ENCODE data around the gene VAC14. TPM values are rescaled to one million over a fixed set of nuclear protein-coding genes. Genes with fewer than 3 reads are reported as not detected.

The VAC14 gene
- total and polyA plus RNA-seq, 2 experiments from 2014 or later, result 42.3 to 77.7 TPM

GRCh38 chr16:70803319-70803718 lies 2.4 kb upstream of the VAC14 start:
- Mint-ChIP-seq H3K27ac (no peak overlapping the region), H3K4me3 (no peak overlapping the region), H3K27me3 (ENCODE audit: insufficient read depth, low read depth, poor library complexity) (peaks cover 6% of the 10 kb centered on the region), H3K9me3 (no peaks in the 10 kb centered on the region), H3K4me1 (peaks cover 16% of the 10 kb centered on the region), H3K36me3 (ENCODE audit: low read depth) (no peaks in the 10 kb centered on the region)
- peaks cover 10% of the 10 kb centered on the region; the same call in 1 of the 2 replicates for H4K20me1 ChIP-seq (replicated peaks; ENCODE audit: insufficient read depth)
- no peak overlapping the region for H3K4me2 ChIP-seq
- peaks cover 14% of the 10 kb centered on the region for H3K4me1 ChIP-seq (ENCODE audit: insufficient read depth)
- H3K4me3 ChIP-seq, result no peak overlapping the region
- H3K79me2 ChIP-seq (replicated peaks; ENCODE audit: insufficient read depth), result peaks cover 24% of the 10 kb centered on the region
- no peaks in the 10 kb centered on the region for H3K36me3 ChIP-seq (ENCODE audit: insufficient read depth)
- H3F3A ChIP-seq (replicated peaks; ENCODE audit: low read depth), result 0 out of 2 replicates have a peak, but pooled peaks cover 5% of the 10 kb centered on the region
- TF ChIP-seq ETS1 (IDR thresholded peaks at IDR 0.05) (no peak), EZH2phosphoT487 (IDR thresholded peaks at IDR 0.05; ENCODE audit: unreplicated experiment) (no peak), NANOG (IDR thresholded peaks at IDR 0.05; ENCODE audit: borderline replicate concordance) (no peak), REST (IDR thresholded peaks at IDR 0.05; ENCODE audit: unreplicated experiment) (no peak), ZNF114 (CRISPR knock-in tag; IDR thresholded peaks at IDR 0.05) (no peak), EZH2 (IDR thresholded peaks at IDR 0.05; ENCODE audit: low read depth, unreplicated experiment) (no peak), ZNF331 (CRISPR knock-in tag; IDR thresholded peaks at IDR 0.05; ENCODE audit: low read depth) (no peak), CREB1 (CRISPR knock-in tag; IDR thresholded peaks at IDR 0.05; ENCODE audit: low read depth) (no peak), POLR2AphosphoS5 (IDR thresholded peaks at IDR 0.05; ENCODE audit: low read depth) (no peak), JUNB (IDR thresholded peaks at IDR 0.05; ENCODE audit: unreplicated experiment) (no peak), STAT1 (IDR thresholded peaks at IDR 0.05; ENCODE audit: unreplicated experiment) (no peak)
- TF ChIP-seq, protein P1, sequence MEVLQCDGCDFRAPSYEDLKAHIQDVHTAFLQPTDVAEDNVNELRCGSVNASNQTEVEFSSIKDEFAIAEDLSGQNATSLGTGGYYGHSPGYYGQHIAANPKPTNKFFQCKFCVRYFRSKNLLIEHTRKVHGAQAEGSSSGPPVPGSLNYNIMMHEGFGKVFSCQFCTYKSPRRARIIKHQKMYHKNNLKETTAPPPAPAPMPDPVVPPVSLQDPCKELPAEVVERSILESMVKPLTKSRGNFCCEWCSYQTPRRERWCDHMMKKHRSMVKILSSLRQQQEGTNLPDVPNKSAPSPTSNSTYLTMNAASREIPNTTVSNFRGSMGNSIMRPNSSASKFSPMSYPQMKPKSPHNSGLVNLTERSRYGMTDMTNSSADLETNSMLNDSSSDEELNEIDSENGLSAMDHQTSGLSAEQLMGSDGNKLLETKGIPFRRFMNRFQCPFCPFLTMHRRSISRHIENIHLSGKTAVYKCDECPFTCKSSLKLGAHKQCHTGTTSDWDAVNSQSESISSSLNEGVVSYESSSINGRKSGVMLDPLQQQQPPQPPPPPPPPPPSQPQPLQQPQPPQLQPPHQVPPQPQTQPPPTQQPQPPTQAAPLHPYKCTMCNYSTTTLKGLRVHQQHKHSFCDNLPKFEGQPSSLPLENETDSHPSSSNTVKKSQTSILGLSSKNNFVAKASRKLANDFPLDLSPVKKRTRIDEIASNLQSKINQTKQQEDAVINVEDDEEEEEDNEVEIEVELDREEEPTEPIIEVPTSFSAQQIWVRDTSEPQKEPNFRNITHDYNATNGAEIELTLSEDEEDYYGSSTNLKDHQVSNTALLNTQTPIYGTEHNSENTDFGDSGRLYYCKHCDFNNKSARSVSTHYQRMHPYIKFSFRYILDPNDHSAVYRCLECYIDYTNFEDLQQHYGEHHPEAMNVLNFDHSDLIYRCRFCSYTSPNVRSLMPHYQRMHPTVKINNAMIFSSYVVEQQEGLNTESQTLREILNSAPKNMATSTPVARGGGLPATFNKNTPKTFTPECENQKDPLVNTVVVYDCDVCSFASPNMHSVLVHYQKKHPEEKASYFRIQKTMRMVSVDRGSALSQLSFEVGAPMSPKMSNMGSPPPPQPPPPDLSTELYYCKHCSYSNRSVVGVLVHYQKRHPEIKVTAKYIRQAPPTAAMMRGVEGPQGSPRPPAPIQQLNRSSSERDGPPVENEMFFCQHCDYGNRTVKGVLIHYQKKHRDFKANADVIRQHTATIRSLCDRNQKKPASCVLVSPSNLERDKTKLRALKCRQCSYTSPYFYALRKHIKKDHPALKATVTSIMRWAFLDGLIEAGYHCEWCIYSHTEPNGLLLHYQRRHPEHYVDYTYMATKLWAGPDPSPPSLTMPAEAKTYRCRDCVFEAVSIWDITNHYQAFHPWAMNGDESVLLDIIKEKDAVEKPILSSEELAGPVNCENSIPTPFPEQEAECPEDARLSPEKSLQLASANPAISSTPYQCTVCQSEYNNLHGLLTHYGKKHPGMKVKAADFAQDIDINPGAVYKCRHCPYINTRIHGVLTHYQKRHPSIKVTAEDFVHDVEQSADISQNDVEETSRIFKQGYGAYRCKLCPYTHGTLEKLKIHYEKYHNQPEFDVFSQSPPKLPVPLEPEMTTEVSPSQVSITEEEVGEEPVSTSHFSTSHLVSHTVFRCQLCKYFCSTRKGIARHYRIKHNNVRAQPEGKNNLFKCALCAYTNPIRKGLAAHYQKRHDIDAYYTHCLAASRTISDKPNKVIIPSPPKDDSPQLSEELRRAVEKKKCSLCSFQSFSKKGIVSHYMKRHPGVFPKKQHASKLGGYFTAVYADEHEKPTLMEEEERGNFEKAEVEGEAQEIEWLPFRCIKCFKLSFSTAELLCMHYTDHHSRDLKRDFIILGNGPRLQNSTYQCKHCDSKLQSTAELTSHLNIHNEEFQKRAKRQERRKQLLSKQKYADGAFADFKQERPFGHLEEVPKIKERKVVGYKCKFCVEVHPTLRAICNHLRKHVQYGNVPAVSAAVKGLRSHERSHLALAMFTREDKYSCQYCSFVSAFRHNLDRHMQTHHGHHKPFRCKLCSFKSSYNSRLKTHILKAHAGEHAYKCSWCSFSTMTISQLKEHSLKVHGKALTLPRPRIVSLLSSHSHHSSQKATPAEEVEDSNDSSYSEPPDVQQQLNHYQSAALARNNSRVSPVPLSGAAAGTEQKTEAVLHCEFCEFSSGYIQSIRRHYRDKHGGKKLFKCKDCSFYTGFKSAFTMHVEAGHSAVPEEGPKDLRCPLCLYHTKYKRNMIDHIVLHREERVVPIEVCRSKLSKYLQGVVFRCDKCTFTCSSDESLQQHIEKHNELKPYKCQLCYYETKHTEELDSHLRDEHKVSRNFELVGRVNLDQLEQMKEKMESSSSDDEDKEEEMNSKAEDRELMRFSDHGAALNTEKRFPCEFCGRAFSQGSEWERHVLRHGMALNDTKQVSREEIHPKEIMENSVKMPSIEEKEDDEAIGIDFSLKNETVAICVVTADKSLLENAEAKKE (CRISPR knock-in tag; IDR thresholded peaks at IDR 0.05), result no peak
- TF ChIP-seq, protein P2, sequence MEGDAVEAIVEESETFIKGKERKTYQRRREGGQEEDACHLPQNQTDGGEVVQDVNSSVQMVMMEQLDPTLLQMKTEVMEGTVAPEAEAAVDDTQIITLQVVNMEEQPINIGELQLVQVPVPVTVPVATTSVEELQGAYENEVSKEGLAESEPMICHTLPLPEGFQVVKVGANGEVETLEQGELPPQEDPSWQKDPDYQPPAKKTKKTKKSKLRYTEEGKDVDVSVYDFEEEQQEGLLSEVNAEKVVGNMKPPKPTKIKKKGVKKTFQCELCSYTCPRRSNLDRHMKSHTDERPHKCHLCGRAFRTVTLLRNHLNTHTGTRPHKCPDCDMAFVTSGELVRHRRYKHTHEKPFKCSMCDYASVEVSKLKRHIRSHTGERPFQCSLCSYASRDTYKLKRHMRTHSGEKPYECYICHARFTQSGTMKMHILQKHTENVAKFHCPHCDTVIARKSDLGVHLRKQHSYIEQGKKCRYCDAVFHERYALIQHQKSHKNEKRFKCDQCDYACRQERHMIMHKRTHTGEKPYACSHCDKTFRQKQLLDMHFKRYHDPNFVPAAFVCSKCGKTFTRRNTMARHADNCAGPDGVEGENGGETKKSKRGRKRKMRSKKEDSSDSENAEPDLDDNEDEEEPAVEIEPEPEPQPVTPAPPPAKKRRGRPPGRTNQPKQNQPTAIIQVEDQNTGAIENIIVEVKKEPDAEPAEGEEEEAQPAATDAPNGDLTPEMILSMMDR (conservative IDR thresholded peaks at IDR 0.05; ENCODE audit: low read depth in 2 of 2), result no peak
- peaks cover 30% of the 10 kb centered on the region for H3K27me3 ChIP-seq (ENCODE audit: insufficient read depth)
- ATAC-seq, result no peak
- no peak overlapping the region for H3K27ac ChIP-seq (ENCODE audit: low read depth)
- H3K9me2 ChIP-seq (ENCODE audit: insufficient read depth), result no peaks in the 10 kb centered on the region
- DNase-seq (ENCODE audit: low spot score), result no peak
- no peak overlapping the region for H2AFZ ChIP-seq

Measured in GM23338 (cell line).